RWPE2 (cell line): ENCODE results near the gene C2orf42.
"Not testable (repeated sequence)": the region's sequence is repeated elsewhere in the genome, so short reads cannot be mapped to it uniquely, and the experiment has no call there.

ENCODE experiments used
- ATAC-seq: fragments of 200-7000 bp; cut with Tn5 transposase; 3 replicates; pipeline ENCODE4 v1.9.1; 2021; ENCODE audit warnings: low read depth
- DNase-seq: peaks from one replicate; pipeline ENCODE4 v3.0.0-alpha.2; 2020; ENCODE audit warnings: low spot score
- H3K27ac ChIP-seq: fragments of 450-650 bp; 2 replicates; pipeline ENCODE4 v1.5.1; 2017; ENCODE audit warnings: mild to moderate bottlenecking; ENCODE audit not compliant: poor library complexity, severe bottlenecking
- H3K27me3 ChIP-seq: fragments of 250-450 bp; sonication (Bioruptor Pico); 2 replicates; pipeline ENCODE4 v1.5.1; 2021; ENCODE audit warnings: mild to moderate bottlenecking, moderate library complexity; ENCODE audit not compliant: insufficient read depth, poor library complexity, severe bottlenecking
- H3K36me3 ChIP-seq: fragments of 250-450 bp; sonication (Bioruptor Pico); 2 replicates; pipeline ENCODE4 v1.5.1; 2020; ENCODE audit warnings: low read depth, mild to moderate bottlenecking, moderate library complexity
- H3K4me1 ChIP-seq: fragments of 250-450 bp; sonication (Bioruptor Pico); 2 replicates; pipeline ENCODE4 v1.5.1; 2021; ENCODE audit warnings: mild to moderate bottlenecking, moderate library complexity; ENCODE audit not compliant: insufficient read depth, poor library complexity, severe bottlenecking
- H3K4me3 ChIP-seq: fragments of 250-450 bp; sonication (Bioruptor Pico); 2 replicates; pipeline ENCODE4 v1.5.1; 2021; ENCODE audit warnings: mild to moderate bottlenecking, moderate library complexity; ENCODE audit not compliant: severe bottlenecking
- H3K9me3 ChIP-seq: fragments of 250-450 bp; sonication (Bioruptor Pico); 2 replicates; pipeline ENCODE4 v1.5.1; 2021; ENCODE audit warnings: mild to moderate bottlenecking, moderate library complexity; ENCODE audit not compliant: severe bottlenecking
- CTCF ChIP-seq: fragments of 450-650 bp; IDR thresholded peaks from one replicate; pipeline ENCODE4 v1.5.1; 2017; ENCODE audit warnings: mild to moderate bottlenecking, moderate library complexity; ENCODE audit not compliant: poor library complexity, severe bottlenecking

The C2orf42 gene

GRCh38 chr2:70104231-70105111 is 86.3 kb downstream of the C2orf42 start:
- H3K27ac ChIP-seq: no peak overlapping the region
- no peak for DNase-seq
- H3K4me1 ChIP-seq: peaks cover 10% of the 10 kb centered on the region
- TF ChIP-seq CTCF: no peak
- H3K9me3 ChIP-seq: no peaks in the 10 kb centered on the region
- ATAC-seq: no peak
- no peaks in the 10 kb centered on the region for H3K36me3 ChIP-seq
- H3K27me3 ChIP-seq: no peaks in the 10 kb centered on the region
- H3K4me3 ChIP-seq: no peak overlapping the region

- DNase-seq (no peak), ATAC-seq (no peak)
- H3K4me3 ChIP-seq: no peak overlapping the region
- H3K27me3 ChIP-seq: no peaks in the 10 kb centered on the region
- peaks cover 6% of the 10 kb centered on the region for H3K4me1 ChIP-seq
- H3K9me3 ChIP-seq: no peaks in the 10 kb centered on the region
- no peaks in the 10 kb centered on the region for H3K36me3 ChIP-seq
- no peak for TF ChIP-seq CTCF
- no peak overlapping the region for H3K27ac ChIP-seq
Observed at GRCh38 chr2:70103531-70104061, 87.2 kb downstream of the C2orf42 start.

- H3K4me3 ChIP-seq, H3K36me3 ChIP-seq, DNase-seq, H3K27me3 ChIP-seq, H3K9me3 ChIP-seq, ATAC-seq, H3K27ac ChIP-seq, H3K4me1 ChIP-seq: not testable (repeated sequence)
Observed at GRCh38 chr2:70102323-70102905, 88.4 kb downstream of the C2orf42 start.

GRCh38 chr2:70101686-70102085 is 89.1 kb downstream of the C2orf42 start:
- not testable (repeated sequence) for H3K9me3 ChIP-seq, H3K27ac ChIP-seq, DNase-seq, H3K4me3 ChIP-seq, H3K27me3 ChIP-seq, H3K4me1 ChIP-seq, H3K36me3 ChIP-seq, ATAC-seq

GRCh38 chr2:70101174-70101573 is 89.6 kb downstream of the C2orf42 start:
- no peak for ATAC-seq
- peaks cover 2% of the 10 kb centered on the region for H3K4me1 ChIP-seq
- no peak for TF ChIP-seq CTCF

More at GRCh38 chr2:70101174-70101573, 89.6 kb downstream of the C2orf42 start:
- no peak overlapping the region for H3K27ac ChIP-seq
- no peaks in the 10 kb centered on the region for H3K36me3 ChIP-seq
- DNase-seq: no peak
- no peaks in the 10 kb centered on the region for H3K9me3 ChIP-seq
- no peaks in the 10 kb centered on the region for H3K27me3 ChIP-seq
- H3K4me3 ChIP-seq: no peak overlapping the region
